ENCODE results near the gene FKBP5. TPM values are rescaled to one million over a fixed set of nuclear protein-coding genes. Genes with fewer than 3 reads are reported as not detected.

The FKBP5 gene
- total and polyA plus RNA-seq, 2 of the 4 experiments (the other 2 are of a cell fraction): 6.8 to 7.0 TPM

DNA sequence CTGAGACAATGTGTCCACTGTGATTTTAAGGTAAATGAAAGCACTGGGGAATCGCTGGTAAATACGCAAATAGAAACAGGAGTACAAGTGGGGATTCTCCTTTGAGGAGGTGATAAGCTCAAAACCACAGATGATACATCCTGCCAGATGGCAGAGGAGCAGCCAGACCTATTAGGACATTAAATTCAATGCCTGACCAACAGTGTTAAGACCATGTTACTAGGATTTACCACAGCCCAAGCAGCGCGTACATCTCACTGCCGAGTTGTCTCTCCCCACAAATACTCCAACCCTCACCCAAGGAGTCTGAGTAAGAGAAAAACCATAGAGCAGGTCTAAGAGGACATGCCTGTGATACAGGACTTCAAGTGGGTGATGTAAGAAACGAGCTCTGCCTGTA, 107.1 kb downstream of the FKBP5 start (continued):
- no peak for TF ChIP-seq BHLHE40 (IDR thresholded peaks at IDR 0.05; ENCODE audit: low read depth, low read length)
- no peak for TF ChIP-seq RFX5 (IDR thresholded peaks at IDR 0.05; ENCODE audit: low read depth, low read length)
- TF ChIP-seq NFE2L2 (IDR thresholded peaks at IDR 0.05; ENCODE audit: low read depth, low read length): no peak
- no peak for TF ChIP-seq FOS (IDR thresholded peaks at IDR 0.05; ENCODE audit: low read depth, low read length)
- TF ChIP-seq RAD21 (IDR thresholded peaks at IDR 0.05; ENCODE audit: low read length): no peak

DNA sequence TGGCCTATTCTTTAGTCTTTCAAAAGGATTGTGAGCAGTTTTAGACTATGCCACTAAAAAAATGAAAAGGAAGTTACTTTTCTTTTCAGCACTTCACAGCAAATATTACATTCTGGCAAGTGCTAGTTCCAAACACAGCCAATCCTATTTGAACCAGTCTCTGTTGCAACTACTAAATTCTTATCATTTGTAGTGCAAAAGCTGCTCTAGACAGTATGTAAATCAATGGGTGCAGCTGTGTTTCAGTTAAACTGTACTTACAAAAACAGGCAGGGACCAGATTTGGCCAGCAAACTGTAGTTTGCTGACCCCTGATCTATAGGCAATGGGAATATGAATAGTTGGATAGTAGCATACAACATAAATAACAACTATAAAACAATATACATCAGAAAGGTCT, 107.9 kb downstream of the FKBP5 start:
- no peak overlapping the region for H2BK120ac ChIP-seq (ENCODE audit: low read depth, low read length)
- no peaks in the 10 kb centered on the region; the same call in 1 of the 2 replicates for H3K9me1 ChIP-seq (ENCODE audit: insufficient read depth, low read length)
- H3K4me2 ChIP-seq (ENCODE audit: low read depth, low read length): no peak overlapping the region
- TF ChIP-seq MAZ (IDR thresholded peaks at IDR 0.05; ENCODE audit: borderline replicate concordance, low read depth, low read length) (no peak), POLR2A (IDR thresholded peaks at IDR 0.05; ENCODE audit: low read depth, low read length) (no peak), MAFK (IDR thresholded peaks at IDR 0.05; ENCODE audit: low read depth, low read length) (no peak), RCOR1 (IDR thresholded peaks at IDR 0.05; ENCODE audit: insufficient replicate concordance, low read length) (no peak), SMC3 (IDR thresholded peaks at IDR 0.05; ENCODE audit: low read depth, low read length) (no peak)
- TF ChIP-seq, protein P1, sequence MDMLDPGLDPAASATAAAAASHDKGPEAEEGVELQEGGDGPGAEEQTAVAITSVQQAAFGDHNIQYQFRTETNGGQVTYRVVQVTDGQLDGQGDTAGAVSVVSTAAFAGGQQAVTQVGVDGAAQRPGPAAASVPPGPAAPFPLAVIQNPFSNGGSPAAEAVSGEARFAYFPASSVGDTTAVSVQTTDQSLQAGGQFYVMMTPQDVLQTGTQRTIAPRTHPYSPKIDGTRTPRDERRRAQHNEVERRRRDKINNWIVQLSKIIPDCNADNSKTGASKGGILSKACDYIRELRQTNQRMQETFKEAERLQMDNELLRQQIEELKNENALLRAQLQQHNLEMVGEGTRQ (IDR thresholded peaks at IDR 0.05; ENCODE audit: low read depth, low read length): no peak
- in situ Hi-C loops (cut with MboI; ENCODE audit: low sequenced_read_pairs) (loop anchor here (5.0 kb wide), 2 partner anchors 101 to 156 kb away; partner anchors contain the start of gene ARMC12), dilution Hi-C loops (cut with HindIII; ENCODE audit: low sequenced_read_pairs, unreplicated experiment) (no loop called here), intact Hi-C loops (cut with micrococcal nuclease) (loop anchor here (5.0 kb wide), 2 partner anchors 59 to 516 kb away; no protein-coding TSS in a partner anchor)
- H2BK20ac ChIP-seq (ENCODE audit: low read depth, low read length): no peak overlapping the region
- H2BK5ac ChIP-seq (ENCODE audit: low read depth, low read length, poor library complexity, severe bottlenecking): no peak overlapping the region
- no peak overlapping the region for H2AK5ac ChIP-seq (ENCODE audit: low read depth, low read length)
- H4K5ac ChIP-seq (ENCODE audit: low read depth, low read length): no peak overlapping the region
- ATAC-seq (ENCODE audit: low read depth) (no peak), DNase-seq (no peak)
- no TSS peak for BruUV-seq (replicated peaks)
- H3K18ac ChIP-seq (ENCODE audit: low read depth, low read length): no peak overlapping the region
- H4K8ac ChIP-seq (ENCODE audit: low read depth in 2 of 2, low read length in 2 of 2): no peak overlapping the region
- POLR2A ChIA-PET (ENCODE audit: unreplicated experiment): no interaction called here
- no peak overlapping the region for H3K4ac ChIP-seq (ENCODE audit: low read depth, low read length)
- no peaks in the 10 kb centered on the region for H3K27me3 ChIP-seq (ENCODE audit: control insufficient read depth, insufficient read depth, low read length)
- no peaks in the 10 kb centered on the region for H4K20me1 ChIP-seq (ENCODE audit: insufficient read depth, low read length)
- H2AK9ac ChIP-seq (replicated peaks; ENCODE audit: low read depth, low read length, poor library complexity): no peak overlapping the region
- H3K9me3 ChIP-seq (ENCODE audit: control insufficient read depth, insufficient read depth, low read length): no peaks in the 10 kb centered on the region
- H2AFZ ChIP-seq (replicated peaks; ENCODE audit: low read length, poor library complexity): no peak overlapping the region
- no peak overlapping the region for H2BK15ac ChIP-seq (ENCODE audit: low read depth, low read length)
- no peak overlapping the region for H3K23ac ChIP-seq (ENCODE audit: low read depth, low read length)
- no peaks in the 10 kb centered on the region for H3K79me1 ChIP-seq (ENCODE audit: low read depth in 1 of 2, low read length in 2 of 2)
- no peak overlapping the region for H3K27ac ChIP-seq (ENCODE audit: insufficient read depth, low read length)
- no peak overlapping the region for H3K4me3 ChIP-seq (ENCODE audit: insufficient read depth, low read depth, low read length)
- H3K9ac ChIP-seq (ENCODE audit: low read depth, low read length): no peak overlapping the region
- no peaks in the 10 kb centered on the region for H3K4me1 ChIP-seq (ENCODE audit: control insufficient read depth, insufficient read depth, low read length)
- CTCF ChIA-PET: interaction anchor here (1.4 kb wide), 1 partner anchor 156 kb away, joined by 4 read pairs; the partner anchor contains the start of gene ARMC12
- no peak overlapping the region for H4K91ac ChIP-seq (ENCODE audit: insufficient read depth, low read depth, low read length)
- no peak overlapping the region for H3K56ac ChIP-seq (ENCODE audit: extremely low read depth, insufficient read depth, low read length)
- H3K36me3 ChIP-seq (ENCODE audit: control insufficient read depth, insufficient read depth, low read length): no peaks in the 10 kb centered on the region
- H3K14ac ChIP-seq (replicated peaks; ENCODE audit: low read depth, low read length): no peak overlapping the region
